ENCODE data around the gene ASCC1.

DNA sequence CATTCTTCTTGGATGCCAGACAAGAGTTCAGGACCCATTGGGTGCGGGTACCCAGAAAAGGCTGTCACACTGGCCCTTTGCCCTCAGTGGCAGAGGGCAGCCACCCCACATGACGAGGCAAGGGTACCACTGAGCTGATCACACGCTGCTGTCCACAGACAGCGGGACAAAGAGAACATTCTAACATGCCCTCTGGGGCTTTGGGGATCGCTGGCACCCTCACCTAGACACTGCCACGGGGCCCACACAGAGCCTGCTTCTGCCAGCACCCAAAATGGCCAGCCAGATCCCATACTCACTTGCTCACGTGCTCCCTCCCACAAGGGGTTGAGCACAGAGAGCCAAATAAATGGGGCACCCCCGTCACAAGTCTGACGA, 111.0 kb downstream of the ASCC1 start:
- TF ChIP-seq CTCF (IDR thresholded peaks at IDR 0.05; ENCODE audit: insufficient read depth, low read length, poor library complexity, severe bottlenecking) = no peak
- TF ChIP-seq EZH2phosphoT487 (conservative IDR thresholded peaks at IDR 0.05; ENCODE audit: low read length) = no peak

Data from SU-DHL-6 (cell line).